GM21737 (cell line): ENCODE results near the gene PNLIPRP1.

Experiments used
- ATAC-seq: cut with Tn5 transposase; IDR thresholded peaks from one replicate; pipeline ENCODE4 v1.9.1; 2021; ENCODE audit warnings: mild to moderate bottlenecking, moderate library complexity; ENCODE audit not compliant: unreplicated experiment

Gene PNLIPRP1

DNA sequence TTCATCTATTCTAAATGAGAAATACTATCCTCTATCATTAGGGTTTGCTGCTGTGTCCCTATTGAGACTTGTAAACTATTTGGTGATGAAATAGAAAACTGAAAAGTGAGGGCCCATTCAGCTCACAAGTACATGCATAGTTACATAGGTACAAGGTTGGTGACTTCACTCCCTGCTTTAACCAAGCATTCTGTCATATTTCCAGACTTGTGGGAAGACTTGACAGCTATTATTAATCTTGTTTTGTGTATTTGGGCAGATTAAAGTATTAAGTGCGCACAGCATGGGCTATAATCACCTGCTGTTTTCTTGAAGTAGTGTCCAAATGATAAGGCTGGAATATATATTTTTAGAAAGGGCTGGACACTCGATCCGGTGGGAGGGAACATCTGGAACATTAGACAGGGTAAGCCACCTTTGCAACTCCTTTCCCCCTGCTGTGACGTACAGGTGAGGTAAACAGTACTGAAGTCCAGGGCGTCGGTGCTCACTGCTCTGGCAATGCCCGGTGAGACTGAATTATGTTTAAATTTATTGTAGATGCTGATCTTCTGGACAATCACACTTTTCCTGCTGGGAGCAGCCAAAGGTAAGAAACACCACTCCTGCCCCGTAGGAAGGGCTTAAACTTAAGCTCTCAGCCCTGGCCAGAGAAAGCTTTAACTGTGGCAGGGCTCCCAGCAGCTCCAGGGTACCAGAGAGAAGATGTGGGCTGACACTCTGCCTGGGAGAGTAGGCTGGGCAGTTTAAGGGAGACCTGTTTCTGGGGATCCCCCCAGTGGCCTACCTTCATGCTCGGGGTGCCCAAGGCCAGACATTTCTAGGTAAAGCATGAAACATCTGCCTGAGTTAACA is at the start of gene PNLIPRP1:
TSS of gene PNLIPRP1 (plus strand) at position 370 of the 855 bp plus-strand sequence. CDS start at position 541, 171 bp downstream.
- no peak for ATAC-seq

DNA sequence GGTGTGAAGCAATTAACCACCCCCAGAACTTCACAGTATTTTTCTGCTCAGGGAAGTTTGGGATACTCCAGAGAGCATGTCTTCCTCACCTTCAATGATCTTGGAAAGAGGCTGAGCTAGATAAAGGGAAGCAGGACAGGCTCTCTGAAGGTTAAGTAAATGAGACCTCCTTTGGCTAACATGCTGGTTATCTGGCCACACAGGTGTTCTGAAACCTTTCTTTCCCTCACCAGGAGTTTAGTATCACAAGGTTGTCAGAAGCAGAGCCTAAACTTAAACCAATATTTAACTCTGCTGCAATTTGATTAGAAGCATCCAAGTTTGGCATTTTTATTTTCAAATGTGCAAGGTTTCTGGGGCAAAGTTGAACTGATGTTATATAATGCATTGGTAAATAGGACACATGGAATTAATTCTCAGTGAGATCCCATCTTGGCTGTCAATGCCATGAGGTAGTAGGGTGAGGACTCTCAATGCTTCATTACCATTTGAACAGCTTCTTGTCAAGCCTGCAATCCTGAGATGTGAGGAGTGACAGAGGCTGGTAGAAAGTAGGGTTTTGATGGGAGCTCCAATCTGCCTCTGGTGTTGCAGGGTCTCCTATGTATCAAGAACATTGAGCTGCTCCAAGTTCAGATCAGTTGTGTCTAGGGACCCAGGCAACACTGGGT is 48.6 kb upstream of the PNLIPRP1 start:
- no peak for ATAC-seq

DNA sequence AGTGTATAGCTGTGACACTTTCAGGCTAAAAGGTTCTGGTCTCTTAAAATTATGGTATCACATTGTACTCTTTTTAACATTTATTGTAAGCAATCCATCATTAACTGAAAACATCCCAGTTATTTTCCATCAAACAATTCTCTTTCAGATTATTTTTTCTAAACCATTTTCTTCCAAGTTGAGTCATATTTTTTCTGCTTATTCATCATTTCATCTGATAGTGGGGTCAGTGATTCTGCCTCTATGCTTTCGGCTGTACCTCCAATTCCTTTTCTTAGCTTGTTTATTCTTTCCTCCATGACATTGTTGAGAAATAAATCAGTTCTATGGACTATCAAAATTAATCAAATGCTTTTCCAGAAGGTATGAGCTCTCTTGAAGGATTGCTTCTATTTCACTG is 45.6 kb upstream of the PNLIPRP1 start:
- ATAC-seq: no peak

- no peak for ATAC-seq
Measured at GRCh38 chr10:116545756-116546155, 45.0 kb upstream of the PNLIPRP1 start, which contains the start of gene PNLIP. Gene PNLIP (plus strand): TSS chr10:116545931. CDS start chr10:116546093, 162 bp downstream.

DNA sequence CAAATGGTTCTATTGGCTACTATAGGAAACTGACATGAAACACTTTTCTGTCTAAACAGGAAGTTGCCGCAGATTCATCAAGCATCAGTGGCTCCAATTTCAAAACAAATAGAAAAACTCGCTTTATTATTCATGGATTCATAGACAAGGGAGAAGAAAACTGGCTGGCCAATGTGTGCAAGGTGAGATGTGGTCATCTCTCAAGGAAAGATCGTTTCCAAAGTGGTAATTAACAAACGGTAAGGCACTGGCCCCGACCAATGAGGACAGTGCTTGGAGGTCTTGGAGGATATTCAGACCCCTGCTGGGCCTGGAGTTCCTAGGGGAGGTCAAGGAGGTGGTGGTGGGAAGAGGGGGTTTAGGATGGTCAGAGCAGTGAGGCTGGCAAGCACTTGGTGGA is 42.5 kb upstream of the PNLIPRP1 start:
- ATAC-seq: no peak

DNA sequence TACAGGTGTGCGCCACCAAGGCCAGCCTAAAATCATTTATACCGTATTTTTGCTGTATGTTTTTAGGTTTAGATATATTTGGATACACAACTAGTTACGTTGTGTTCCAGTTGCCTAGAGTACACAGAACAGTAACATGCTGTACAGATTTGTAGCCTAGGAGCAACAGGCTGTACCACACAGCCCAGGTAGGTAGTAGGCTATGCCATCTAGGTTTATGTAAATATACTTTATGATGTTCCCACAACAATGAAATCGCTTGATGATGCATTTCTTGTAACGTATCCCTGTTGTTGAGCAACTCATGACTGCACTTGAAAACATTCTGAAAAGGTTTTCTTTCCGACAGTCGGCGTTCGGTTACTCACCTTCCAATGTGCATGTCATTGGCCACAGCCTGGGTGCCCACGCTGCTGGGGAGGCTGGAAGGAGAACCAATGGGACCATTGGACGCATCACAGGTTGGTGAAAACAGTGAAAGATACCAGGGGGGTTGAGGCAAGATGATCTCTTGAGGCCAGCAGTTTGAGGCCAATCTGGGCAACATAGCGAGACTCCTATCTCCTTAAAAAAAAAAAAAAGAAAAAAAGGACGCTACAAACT is 37.3 kb upstream of the PNLIPRP1 start:
- ATAC-seq: no peak

GRCh38 chr10:116554628-116555027 is 36.1 kb upstream of the PNLIPRP1 start:
- no peak for ATAC-seq

DNA sequence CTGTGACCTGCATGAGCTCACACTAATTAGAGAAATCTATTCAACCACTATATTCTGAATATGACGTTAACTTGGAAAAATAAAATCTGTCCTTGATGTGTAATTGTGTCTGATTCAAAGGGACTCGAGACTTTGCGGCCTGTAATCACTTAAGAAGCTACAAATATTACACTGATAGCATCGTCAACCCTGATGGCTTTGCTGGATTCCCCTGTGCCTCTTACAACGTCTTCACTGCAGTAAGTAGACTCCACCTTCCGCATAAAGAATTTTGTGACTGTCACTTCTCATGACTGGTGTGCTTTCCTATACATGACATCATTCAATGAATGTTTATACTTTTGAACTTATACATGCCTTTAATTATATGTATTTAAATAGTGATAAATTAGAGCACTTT is 34.9 kb upstream of the PNLIPRP1 start:
- ATAC-seq: no peak

GRCh38 chr10:116557305-116557880 is 33.4 kb upstream of the PNLIPRP1 start:
- ATAC-seq: no peak

GRCh38 chr10:116565534-116565933 is 25.2 kb upstream of the PNLIPRP1 start:
- no peak for ATAC-seq

- no peak for ATAC-seq
Measured at GRCh38 chr10:116566932-116567331, 23.8 kb upstream of the PNLIPRP1 start.

DNA sequence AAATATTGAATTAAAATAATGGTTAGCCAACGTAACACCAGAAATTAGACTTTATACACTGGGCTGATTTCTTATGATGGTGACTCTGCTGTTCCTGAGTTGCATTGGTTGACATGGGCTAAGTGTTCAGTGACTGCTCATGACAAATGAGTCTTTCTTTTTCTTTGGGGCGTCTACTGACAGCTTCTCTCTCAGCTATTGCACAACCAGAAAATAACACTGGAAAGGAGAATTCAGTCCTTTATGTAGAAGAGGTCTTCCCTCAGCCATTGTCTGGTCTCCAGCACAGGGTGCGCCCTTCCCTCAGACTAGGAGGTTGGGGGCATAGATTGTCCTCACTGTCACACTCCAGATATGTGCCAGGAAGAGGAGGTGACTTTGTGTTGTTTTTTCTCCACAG is 23.4 kb upstream of the PNLIPRP1 start:
- ATAC-seq: no peak

GRCh38 chr10:116574797-116575196 is 16.0 kb upstream of the PNLIPRP1 start:
- no peak for ATAC-seq

DNA sequence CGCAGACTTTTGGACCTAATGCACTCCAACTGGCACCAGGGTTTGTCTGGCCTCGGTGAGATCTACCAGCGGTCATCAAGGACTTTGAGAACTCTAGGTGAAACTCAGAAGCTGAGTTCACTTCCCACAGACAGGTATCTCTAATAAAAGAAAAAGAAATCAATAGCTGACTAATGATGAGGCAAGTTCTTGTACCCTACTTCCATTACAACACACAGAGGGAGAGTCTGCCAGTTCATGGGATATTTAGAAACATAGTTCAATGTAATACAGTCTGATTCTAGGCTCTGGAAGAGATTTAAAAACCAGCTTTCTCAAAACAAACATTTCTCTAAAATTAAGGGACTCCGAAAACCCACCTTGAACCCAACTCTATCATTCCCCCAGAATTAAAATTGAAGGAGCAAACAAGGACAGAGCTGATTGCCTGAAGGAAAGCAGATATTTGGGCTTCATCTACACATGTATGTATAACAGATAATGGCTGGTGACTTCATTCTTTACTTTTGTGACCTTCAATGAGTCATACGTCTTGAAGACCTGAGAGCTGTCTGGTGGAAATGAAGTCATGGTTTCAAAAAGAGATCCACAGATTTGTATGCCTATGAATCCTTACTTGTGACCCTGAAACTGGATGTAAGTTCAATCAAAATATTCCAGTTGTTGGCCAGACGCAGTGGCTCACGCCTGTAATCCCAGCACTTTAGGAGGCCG is 2.7 kb upstream of the PNLIPRP1 start:
- ATAC-seq: no peak

DNA sequence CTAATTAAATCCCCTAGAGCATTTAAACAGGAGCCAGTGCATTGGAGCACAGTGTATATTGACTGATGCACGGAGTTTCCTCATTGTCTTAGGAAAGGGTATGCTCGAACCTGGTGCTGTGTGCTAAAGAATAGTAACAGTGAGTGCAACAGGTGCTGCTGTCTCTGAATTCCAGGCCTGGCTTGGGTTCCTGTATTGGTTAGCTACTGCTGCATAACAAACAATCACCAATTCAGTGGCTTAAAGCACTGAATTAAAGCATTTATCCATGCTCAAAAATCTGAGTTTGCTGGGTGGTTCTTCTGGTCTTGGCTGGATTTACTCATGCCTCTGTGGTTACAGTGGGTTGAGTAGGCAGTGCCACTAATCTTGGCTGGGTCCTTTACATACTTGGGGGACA is 1.8 kb upstream of the PNLIPRP1 start:
- ATAC-seq: no peak

DNA sequence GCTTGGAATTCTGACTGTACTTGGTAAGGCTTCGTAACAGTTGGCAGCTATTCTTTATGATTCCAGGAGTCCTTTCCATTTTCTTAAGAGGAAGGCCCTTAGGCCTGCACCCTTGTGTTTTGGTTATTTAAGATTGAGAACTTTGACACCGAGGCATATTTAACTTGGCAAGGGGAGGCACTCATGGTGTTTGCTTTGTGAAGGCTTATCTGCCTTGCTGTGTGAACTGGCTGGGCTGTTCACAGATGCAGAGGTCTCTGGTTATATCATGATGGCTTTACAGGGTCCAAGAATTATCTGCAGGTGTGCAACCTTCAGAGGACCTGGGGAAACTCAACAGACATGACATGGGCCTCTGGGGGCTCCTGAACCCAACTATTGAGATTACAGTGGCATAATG is 833 bp upstream of the PNLIPRP1 start:
- ATAC-seq: no peak

GRCh38 chr10:116593139-116593740 is 2.5 kb downstream of the PNLIPRP1 start:
- ATAC-seq: no peak

- no peak for ATAC-seq
Measured at GRCh38 chr10:116594525-116595035, 3.8 kb downstream of the PNLIPRP1 start.

GRCh38 chr10:116596062-116596461 is 5.3 kb downstream of the PNLIPRP1 start:
- ATAC-seq: no peak

DNA sequence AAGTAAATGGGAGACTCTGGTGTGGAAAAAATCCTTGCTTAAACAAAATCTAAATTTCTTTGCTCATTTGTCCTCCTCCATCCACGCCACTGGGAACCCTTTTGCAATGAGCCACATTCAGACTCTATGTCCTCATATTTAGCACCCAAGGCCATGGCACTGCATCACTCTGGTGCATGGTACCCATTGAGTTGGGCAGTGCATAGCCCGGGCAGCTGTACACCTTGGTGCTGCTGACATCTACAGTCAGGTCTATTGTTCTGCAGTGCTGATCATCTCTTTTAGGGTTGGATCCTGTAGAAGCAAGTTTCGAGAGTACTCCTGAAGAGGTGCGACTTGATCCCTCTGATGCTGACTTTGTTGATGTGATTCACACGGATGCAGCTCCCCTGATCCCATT is 6.8 kb downstream of the PNLIPRP1 start:
- ATAC-seq: no peak
